Kasumi-1 (cell line): ENCODE measurements around the gene TAS2R20.

Experiments
- DNase-seq, 2 experiments: peaks; one replicate each; lab custom pipeline; 2025; lab: John Stamatoyannopoulos, UW

The TAS2R20 gene

DNA sequence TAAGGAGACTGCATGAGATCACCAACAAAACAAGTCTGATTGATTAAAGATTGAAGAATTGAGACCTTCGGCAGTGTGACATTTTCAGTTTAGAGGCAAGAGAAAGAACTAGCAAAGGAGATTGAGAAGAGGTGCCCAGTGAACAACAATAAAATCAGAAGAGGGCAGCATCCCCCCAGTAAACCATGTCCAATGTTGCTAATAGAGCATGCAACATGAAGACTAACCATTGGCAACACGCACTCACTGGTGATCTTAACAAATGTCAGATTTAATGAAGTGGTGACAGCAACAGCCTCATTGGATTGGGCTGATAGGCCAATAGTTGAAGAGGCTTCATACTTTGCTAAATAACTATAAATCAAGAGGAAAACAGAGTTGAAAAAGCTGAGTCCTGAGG lies 38.3 kb downstream of the TAS2R20 start:
- DNase-seq, result no peak

DNA sequence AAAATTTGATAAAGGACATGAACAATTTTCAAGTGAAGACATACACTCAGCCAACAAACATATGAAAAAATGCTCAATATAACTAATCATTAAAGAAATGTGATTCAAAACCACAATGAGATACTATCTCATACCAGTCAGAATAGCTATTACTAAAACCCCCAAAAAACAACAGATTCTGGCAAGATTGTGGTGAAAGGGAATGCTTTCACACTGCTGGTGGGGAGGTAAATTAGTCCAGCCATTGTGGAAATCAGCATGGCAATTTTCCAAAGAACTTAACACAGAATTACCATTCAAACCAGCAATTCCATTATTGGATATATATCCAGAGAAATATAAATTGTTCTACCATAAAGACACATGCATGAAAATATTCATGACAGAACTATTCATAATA lies 40.4 kb downstream of the TAS2R20 start:
- DNase-seq, result no peak

DNA sequence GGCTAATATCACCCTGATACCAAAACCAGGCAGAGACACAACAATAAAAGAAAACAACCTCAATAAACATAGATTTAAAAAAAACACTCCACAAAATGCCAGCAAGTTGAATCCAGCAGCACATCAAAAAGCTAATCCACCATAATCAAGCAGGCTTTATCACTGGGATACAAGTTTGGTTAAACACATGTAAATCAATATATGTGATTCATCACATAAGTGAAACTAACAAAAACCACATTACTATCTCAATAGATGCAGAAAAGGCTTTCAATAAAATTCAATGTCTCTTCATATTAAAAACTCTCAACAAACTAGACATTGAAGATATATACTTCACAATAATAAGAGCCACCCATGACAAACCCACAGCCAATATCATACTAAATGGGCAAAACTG lies 42.0 kb downstream of the TAS2R20 start:
- DNase-seq, result no peak

DNA sequence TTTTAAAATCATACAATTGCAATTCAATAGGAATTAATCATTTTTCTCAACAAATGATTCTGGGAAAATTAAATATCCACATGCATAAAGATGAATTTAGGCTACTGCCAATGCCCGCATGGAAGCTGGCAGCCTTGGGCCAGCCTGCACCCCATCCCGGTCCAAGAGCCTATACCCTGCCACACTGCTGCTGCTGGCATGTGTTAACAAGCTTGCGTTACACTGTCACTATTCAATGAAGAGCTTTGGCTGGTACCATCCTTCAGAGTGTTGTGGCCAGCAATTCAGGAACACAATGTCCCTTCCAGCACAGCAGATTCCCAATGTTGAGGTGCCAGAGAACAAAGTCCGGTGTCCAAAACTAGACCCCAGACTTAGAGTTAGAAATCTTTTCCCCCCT lies 45.5 kb downstream of the TAS2R20 start:
- no peak for DNase-seq
